Frontal cortex (tissue), 4 donors: Measurements from ENCODE around the gene DDN. TPM values are rescaled to one million over a fixed set of nuclear protein-coding genes. Genes with fewer than 3 reads are reported as not detected.

ENCODE experiments used
- DNase-seq, 2 donors: peaks; one replicate each; pipeline ENCODE4 v3.0.0; 2012; ENCODE audit warnings: low spot score in 2 of 2
- FAIRE-seq: peaks from 2 replicates; lab custom pipeline; 2012; peaks lifted over from hg19 to GRCh38; lab: Jason Lieb, UNC
- total RNA-seq: library from RNA; depleted of rRNA; stranded (reverse); fragments of >200 nt; gene quantifications from one replicate; pipeline ENCODE4 v1.2.3, GENCODE V29; 2014
- donor health status: control.
- donor health status: control.
- donor health status: control.

Gene DDN
- total RNA-seq, 1 donor from 2014 or later = 14.7 TPM

- DNase-seq = peak in 1 of 2 donors; percentile 58
- FAIRE-seq = no peak
These were observed 29.1 kb downstream of the DDN start for GRCh38 chr12:48969833-48970701.

DNA sequence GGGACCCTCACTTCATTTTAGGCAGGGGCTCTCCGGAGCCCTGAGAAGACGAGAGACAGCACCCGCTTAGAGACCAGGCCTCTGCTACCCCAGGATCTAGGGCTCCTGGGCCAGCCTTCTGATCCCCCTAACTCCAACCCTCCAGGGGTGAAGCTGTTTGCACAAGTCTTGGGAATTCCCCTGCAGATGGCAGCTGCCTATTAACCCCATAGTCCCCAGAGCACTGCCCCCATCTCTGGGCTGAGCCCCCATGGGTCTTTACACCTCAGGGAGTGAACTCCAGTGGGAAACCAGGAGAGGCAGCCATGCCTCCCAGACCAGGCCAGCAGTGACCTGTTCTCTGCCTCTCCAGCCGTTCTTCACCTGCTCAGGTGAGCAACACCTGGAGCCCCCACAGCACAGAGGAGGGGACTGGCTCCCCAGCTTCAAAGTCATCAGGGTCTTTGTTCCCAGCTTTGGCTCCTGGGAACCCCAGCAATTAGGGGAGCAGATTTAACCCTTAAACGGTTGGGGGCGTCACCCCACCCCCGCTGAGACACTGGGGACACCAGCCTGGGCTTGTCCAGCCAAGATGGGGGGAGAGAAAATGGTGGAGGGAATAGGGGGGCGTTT, 29.9 kb downstream of the DDN start:
- DNase-seq (peak in 1 of 2 donors; percentile 31), FAIRE-seq (no peak)

GRCh38 chr12:48968467-48968866, 30.7 kb downstream of the DDN start:
- DNase-seq (peak in 1 of 2 donors; percentile 19), FAIRE-seq (no peak)

DNA sequence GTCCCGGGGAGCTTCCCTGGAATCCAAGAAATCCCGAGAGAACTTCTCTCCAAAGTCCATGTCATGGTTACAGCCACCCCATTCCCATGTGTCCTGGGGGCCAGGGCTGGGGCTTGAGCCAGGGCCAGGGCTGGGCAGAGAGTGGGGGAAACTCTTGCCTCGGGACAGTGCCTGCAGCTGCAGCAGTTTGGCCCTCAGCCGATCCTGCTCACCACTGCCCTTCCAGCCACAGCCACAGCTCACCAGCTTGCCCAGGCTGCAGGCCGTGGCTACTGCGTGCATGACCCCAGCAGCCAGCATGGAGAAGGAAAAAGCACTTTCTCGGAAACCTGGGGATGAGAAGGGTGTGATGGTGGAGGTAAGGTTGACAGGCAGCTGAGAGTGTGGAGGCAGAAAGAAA, 31.2 kb downstream of the DDN start:
- FAIRE-seq = no peak
- DNase-seq = peak in 1 of 2 donors; percentile 14

GRCh38 chr12:48966177-48966895, 32.8 kb downstream of the DDN start:
- no peak for FAIRE-seq
- peak in 1 of 2 donors; percentile 22 for DNase-seq

DNA sequence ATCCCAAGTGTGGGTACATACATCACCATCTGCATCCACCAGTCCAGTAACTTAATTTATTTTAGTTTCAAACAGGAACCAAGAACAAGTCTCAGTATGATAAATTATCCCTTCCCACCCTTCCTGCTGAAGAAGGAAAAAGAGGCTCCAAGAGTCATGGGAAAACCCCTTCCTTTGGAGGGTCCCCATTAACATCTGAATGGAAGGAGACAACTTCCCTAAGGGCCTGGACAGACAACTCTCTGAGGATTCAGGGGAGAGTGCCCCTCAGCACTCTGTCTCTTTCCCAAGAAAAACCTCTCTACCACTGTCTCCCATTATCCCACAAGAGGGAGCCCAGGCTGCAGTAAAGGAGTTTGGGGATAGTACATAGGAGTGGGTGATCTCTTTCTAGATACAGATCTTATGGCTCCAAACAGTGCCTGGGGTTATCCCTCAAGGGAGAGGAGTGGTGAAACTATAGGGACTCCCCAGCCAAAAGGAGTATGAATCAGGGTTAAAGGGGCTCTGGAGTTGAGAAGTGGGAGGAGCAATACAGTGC, 33.8 kb downstream of the DDN start:
- DNase-seq = peak in 1 of 2 donors; percentile 25
- FAIRE-seq = no peak

- FAIRE-seq = no peak
These were observed 37.4 kb downstream of the DDN start for GRCh38 chr12:48961801-48962200.

DNA sequence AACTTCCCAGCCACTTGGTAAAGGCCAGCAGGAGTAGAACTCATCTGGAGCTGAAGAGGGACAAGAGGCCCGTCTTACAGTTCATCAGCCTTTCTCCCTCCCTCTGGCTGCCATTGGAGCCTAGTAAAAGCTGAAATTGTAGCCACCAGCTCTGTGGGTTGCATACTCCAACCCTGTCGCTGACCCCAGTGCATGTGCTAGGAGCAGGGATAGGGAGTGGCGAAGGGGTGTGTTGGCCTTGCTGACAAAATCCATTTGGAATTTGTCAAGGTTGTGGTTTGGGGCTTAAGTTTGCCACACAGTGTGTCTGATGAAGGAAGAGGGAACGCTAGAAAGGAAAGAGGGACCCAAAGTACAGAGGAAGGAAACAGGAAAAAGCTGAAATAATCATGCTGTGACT, 37.8 kb downstream of the DDN start:
- FAIRE-seq (no peak), DNase-seq (no peak)

More at GRCh38 chr12:48961801-48962200, 37.4 kb downstream of the DDN start:
- no peak for DNase-seq

GRCh38 chr12:48960834-48961233, 38.3 kb downstream of the DDN start:
- DNase-seq = no peak
- FAIRE-seq = no peak

GRCh38 chr12:48958049-48958388, 41.2 kb downstream of the DDN start:
- no peak for FAIRE-seq

DNA sequence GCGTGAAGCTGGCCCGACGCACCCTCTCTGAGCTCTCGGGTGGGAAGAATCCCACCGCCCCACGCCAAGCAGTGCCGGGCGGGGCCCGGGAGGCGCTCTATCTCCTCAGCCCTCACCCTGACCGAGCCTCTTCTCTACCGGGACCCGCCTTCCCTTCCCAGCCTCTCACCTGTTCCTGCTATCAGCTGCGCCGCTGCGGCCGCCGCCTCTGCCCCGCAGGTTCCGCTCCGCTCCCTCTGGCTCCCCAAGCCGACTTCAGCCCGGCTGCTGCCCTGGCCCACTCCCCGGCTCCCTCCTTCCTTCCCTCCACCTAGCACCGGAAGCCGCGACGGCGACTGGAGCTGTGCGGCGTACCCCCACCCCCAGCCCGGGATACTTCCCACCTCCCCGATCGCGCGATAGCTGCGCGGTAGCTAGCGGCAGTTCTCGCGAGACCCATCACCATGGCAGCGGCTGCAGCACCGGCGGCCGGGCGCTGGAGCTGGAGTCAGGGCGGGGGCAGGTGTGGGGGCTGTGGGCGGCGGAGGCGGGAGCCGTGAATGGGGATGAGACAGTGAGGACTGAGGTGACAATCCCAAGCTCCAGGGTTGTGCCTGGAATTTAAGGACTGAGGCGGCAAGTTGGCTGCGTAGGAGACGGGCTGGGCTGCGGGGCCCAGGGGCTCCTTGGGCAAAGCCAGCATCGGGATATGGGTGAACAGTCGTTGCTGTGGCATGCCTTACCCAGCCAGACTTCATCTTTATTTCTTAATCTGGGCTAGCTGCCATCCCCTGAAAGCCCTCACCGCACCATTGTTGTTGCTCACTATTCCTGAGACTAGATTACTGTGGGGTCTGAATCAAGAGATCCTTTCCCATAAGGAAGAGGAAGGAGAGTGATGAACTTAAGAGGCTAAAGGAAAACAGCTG, 41.8 kb downstream of the DDN start, which contains the start of gene ARF3:
Gene ARF3 (minus strand): TSS at position 347 of the 908 bp plus-strand sequence. CDS start 16,392 bp downstream, outside the sequence.
- no peak for FAIRE-seq

More at GRCh38 chr12:48958049-48958388, 41.2 kb downstream of the DDN start:
- DNase-seq = no peak

DNA sequence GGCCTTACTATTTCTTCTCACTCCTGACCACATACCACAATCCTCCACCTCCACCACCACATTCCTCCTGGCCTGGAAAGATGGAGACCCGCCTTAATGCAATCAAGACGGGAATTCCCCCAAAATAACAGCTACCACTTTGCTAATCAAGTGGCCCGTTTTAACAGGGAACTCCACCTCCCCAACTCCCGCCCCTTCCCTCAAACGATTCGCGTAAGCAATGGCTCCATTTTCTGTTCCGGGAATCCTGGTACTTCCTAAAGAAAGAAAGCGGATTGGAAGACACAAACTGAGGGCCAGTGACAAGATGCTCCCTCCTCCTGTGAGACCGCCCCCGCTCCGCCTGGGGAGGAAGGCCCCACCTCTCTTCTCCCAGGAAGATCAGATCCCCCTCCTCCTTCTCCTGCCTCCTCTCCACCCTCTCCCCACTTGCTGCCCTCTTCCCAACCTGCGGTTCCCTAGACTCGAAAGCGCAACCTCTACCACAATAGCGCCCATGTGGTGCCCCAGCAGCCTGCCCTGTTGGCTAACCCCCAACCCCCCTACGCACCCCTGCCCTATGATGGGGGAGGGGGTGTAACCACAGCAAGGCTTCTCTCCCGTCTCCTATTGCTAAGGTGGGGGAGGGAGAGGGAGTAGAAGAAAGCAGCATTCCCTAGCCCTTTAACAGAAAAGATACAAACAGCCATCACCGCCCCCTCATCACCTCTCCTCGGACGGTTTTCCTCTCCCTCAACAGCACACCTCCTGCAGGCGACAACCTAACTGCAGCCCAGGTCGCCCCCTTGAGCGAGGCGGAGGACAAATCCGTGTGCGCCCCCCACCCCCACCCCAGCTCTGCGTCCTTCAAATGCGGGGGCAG, 42.7 kb downstream of the DDN start:
- no peak for FAIRE-seq
- peak; percentile 66 to 76 for DNase-seq

More for the DNA sequence above, 41.8 kb downstream of the DDN start, which contains the start of gene ARF3:
- DNase-seq = peak; percentile 86 to 96

DNA sequence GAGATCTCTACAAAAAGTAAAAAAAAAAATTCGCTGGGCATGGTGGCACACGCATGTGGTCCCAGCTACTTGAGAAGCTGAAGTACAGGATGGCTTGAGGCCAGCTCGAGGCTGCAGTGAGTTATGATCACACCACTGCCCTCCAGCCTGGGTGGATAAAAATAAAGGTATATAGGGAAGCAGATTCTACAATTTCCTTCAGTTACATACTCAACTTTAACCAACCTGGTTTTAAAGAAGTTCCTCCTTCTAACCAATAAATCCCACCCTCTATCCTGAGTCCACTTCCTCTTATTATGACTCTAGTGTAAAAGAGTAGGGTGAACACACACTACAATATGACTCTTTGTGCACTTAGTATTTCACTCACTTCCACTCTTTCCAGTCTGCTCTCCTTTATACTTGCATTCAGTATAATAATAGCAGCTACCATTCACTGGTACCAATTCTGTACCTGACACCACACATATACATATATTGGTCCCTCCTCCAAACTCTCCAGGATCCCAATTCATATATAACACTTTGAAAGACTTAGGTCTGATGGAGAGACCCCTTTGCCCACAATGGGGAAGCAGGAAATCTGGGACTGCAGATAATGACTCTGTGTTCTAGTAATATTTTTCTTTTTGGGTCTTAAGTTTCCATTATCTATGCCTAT, 44.2 kb downstream of the DDN start:
- no peak for FAIRE-seq
- DNase-seq = no peak

GRCh38 chr12:48954061-48954460, 45.1 kb downstream of the DDN start:
- FAIRE-seq (no peak), DNase-seq (no peak)

DNA sequence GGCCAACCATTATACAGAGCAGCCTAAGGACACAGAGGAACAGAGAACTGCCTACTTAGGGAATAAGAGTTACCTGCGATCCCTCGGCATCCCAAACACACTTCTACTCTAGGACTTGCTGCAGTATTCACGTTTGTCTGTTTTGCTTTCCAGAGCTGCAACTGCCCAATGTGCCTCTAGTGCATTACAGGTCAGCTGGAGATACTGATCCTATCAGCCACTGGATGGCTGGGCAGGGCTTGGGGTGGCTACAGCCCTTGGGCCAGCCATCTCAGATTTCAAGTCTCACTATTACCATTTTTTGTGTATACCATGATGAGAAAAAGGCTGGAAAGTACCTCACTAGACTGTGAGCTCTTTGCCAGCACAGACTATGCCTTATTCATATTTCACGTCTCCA, 46.5 kb downstream of the DDN start:
- no peak for DNase-seq
- FAIRE-seq = no peak

DNA sequence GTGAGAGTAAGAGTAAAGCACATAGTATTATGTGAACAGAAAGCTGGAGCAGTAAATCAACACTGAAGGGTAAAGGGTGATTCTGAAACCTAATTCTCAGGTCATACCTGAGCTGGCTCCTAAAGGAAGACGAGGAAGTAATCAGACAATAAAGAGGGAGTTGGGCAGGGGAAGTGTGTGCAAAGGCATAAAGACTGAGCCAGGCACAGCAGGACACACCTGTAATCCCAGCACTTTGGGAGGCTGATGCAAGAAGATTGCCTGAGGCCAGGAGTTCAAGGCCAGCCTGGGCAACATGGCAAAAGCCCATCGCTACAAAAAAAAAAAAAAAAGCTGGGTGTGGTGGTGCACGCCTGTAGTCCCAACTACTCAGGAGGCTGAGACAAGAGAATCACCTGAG, 51.4 kb downstream of the DDN start:
- no peak for FAIRE-seq
- DNase-seq = no peak

DNA sequence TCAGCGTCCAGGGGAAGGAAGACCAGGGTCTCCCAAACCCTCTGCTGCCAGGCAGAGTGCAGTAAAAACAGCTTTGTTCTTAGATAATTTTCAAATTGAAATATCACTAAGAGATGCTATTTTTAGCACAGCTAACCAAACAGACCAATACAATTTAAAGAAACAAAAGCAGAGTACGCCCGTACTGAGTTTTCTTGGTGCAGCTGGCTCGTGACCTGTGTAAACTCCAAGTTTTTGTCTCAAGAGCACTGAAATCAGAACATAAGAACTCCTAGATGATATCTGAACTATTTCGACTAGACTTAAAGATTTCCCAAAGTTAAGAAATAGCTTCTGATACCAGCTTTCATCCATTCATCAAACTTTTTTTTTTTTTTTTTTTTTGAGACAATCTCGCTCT, 52.2 kb downstream of the DDN start:
- DNase-seq (no peak), FAIRE-seq (no peak)

- FAIRE-seq (no peak), DNase-seq (no peak)
These were observed 53.0 kb downstream of the DDN start for GRCh38 chr12:48946205-48946604.
